ENCODE data around the gene SND1.

- TF ChIP-seq CTCF (IDR thresholded peaks at IDR 0.05 in 8 of 11, conservative IDR thresholded peaks at IDR 0.05 in 3 of 11), result no peak
- no peak for TF ChIP-seq POLR2A (IDR thresholded peaks at IDR 0.05)
These were observed 240.7 kb downstream of the SND1 start for GRCh38 chr7:127892488-127893314.
